Measurements from ENCODE around the gene MATR3.
"Not testable (repeated sequence)": the region's sequence is repeated elsewhere in the genome, so short reads cannot be mapped to it uniquely, and the experiment has no call there.

Gene MATR3

GRCh38 chr5:139304391-139305324 lies 11.1 kb downstream of the MATR3 start:
- in situ Hi-C loops (cut with MboI; ENCODE audit: low sequenced_read_pairs, unreplicated experiment) = no loop called here
- no peak for TF ChIP-seq CTCF (IDR thresholded peaks at IDR 0.05; ENCODE audit: borderline replicate concordance, control extremely low read depth, extremely low read depth, insufficient read depth, missing control alignments)
- no peak for DNase-seq (ENCODE audit: low spot score)

GRCh38 chr5:139306197-139306596 lies 12.7 kb downstream of the MATR3 start:
- in situ Hi-C loops (cut with MboI; ENCODE audit: low sequenced_read_pairs, unreplicated experiment) = no loop called here
- no peak for DNase-seq (ENCODE audit: low spot score)
- TF ChIP-seq CTCF (IDR thresholded peaks at IDR 0.05; ENCODE audit: borderline replicate concordance, control extremely low read depth, extremely low read depth, insufficient read depth, missing control alignments) = no peak

- no peak for TF ChIP-seq CTCF (IDR thresholded peaks at IDR 0.05; ENCODE audit: borderline replicate concordance, control extremely low read depth, extremely low read depth, insufficient read depth, missing control alignments)
- in situ Hi-C loops (cut with MboI; ENCODE audit: low sequenced_read_pairs, unreplicated experiment) = no loop called here
- no peak for DNase-seq (ENCODE audit: low spot score)
Observed at GRCh38 chr5:139306628-139307379, 13.3 kb downstream of the MATR3 start.

GRCh38 chr5:139308797-139309196 lies 15.3 kb downstream of the MATR3 start:
- DNase-seq (ENCODE audit: low spot score) = no peak
- in situ Hi-C loops (cut with MboI; ENCODE audit: low sequenced_read_pairs, unreplicated experiment) = no loop called here
- TF ChIP-seq CTCF (IDR thresholded peaks at IDR 0.05; ENCODE audit: borderline replicate concordance, control extremely low read depth, extremely low read depth, insufficient read depth, missing control alignments) = no peak

- in situ Hi-C loops (cut with MboI; ENCODE audit: low sequenced_read_pairs, unreplicated experiment); DNase-seq (ENCODE audit: low spot score): not testable (repeated sequence)
Observed at GRCh38 chr5:139310715-139311186, 17.2 kb downstream of the MATR3 start.

- DNase-seq (ENCODE audit: low spot score) = no peak
- TF ChIP-seq CTCF (IDR thresholded peaks at IDR 0.05; ENCODE audit: borderline replicate concordance, control extremely low read depth, extremely low read depth, insufficient read depth, missing control alignments) = no peak
- in situ Hi-C loops (cut with MboI; ENCODE audit: low sequenced_read_pairs, unreplicated experiment) = no loop called here
Observed at GRCh38 chr5:139312075-139312474, 18.5 kb downstream of the MATR3 start.

GRCh38 chr5:139314276-139314675 lies 20.7 kb downstream of the MATR3 start:
- in situ Hi-C loops (cut with MboI; ENCODE audit: low sequenced_read_pairs, unreplicated experiment) = no loop called here
- TF ChIP-seq CTCF (IDR thresholded peaks at IDR 0.05; ENCODE audit: borderline replicate concordance, control extremely low read depth, extremely low read depth, insufficient read depth, missing control alignments) = no peak
- no peak for DNase-seq (ENCODE audit: low spot score)
